Common myeloid progenitor, CD34-positive (primary cell): ENCODE results near the gene SCUBE1.
"Not testable (repeated sequence)": the region's sequence is repeated elsewhere in the genome, so short reads cannot be mapped to it uniquely, and the experiment has no call there.

Experiments
- CTCF ChIA-PET: fragments of 350-600 bp; sonication (Branson Sonifier 250); formaldehyde crosslinking; loops from one replicate; lab custom pipeline; 2021; ENCODE audit warnings: antibody characterized with exemption; lab: Charles Lee
- POLR2A ChIA-PET: fragments of 350-600 bp; sonication (Branson Sonifier 250); formaldehyde crosslinking; loops from one replicate; lab custom pipeline; 2021; ENCODE audit warnings: antibody characterized with exemption; lab: Charles Lee
- DNase-seq, 3 donors: peaks; one replicate each; pipeline versions ENCODE4 v3.0.0 to v3.0.0-alpha.2; 2013
- H3K27ac ChIP-seq, 2 experiments: 1 replicate in 1 of 2; 2 replicates in 1 of 2; pipeline ENCODE4 v1.7.0; 2013; ENCODE audit warnings: inconsistent platforms in 2 of 2, low read length in 2 of 2, mild to moderate bottlenecking in 2 of 2, low read depth in 1 of 2, moderate library complexity in 1 of 2; ENCODE audit not compliant: severe bottlenecking in 2 of 2, insufficient read depth in 1 of 2, poor library complexity in 1 of 2
- H3K27me3 ChIP-seq, 5 experiments: replicated peaks in 2 of 5; 1 replicate in 3 of 5; 2 replicates in 2 of 5; pipeline versions ENCODE4 v1.6.1 to v1.7.0; 2013; ENCODE audit warnings: low read length in 4 of 5, mild to moderate bottlenecking in 2 of 5, moderate library complexity in 2 of 5, inconsistent platforms in 1 of 5; ENCODE audit not compliant: insufficient read depth in 5 of 5, control insufficient read depth in 4 of 5
- H3K36me3 ChIP-seq, 4 experiments: 1 replicate in 2 of 4; 2 replicates in 2 of 4; pipeline versions ENCODE4 v1.6.1 to v1.7.0; 2013; ENCODE audit warnings: low read length in 3 of 4, control low read depth in 1 of 4, mild to moderate bottlenecking in 1 of 4; ENCODE audit not compliant: control insufficient read depth in 4 of 4, insufficient read depth in 4 of 4
- H3K4me1 ChIP-seq, 4 experiments: 1 replicate in 3 of 4; 2 replicates in 1 of 4; pipeline versions ENCODE4 v1.6.1 to v1.7.1; 2013; ENCODE audit warnings: low read length in 3 of 4, mild to moderate bottlenecking in 3 of 4, control low read depth in 1 of 4, inconsistent platforms in 1 of 4, moderate library complexity in 1 of 4; ENCODE audit not compliant: control insufficient read depth in 4 of 4, insufficient read depth in 4 of 4; ENCODE audit errors: control extremely low read depth in 1 of 4
- H3K4me3 ChIP-seq, 7 experiments: 1 replicate in 4 of 7; 2 replicates in 3 of 7; pipeline versions ENCODE4 v1.5.1 to v1.7.0; 2013; ENCODE audit warnings: mild to moderate bottlenecking in 7 of 7, low read length in 6 of 7, moderate library complexity in 6 of 7, inconsistent platforms in 2 of 7, low read depth in 2 of 7, control low read depth in 1 of 7; ENCODE audit not compliant: insufficient read depth in 4 of 7, control insufficient read depth in 1 of 7; ENCODE audit errors: extremely low read depth in 1 of 7
- H3K9me3 ChIP-seq, 5 experiments: 1 replicate in 4 of 5; 2 replicates in 1 of 5; pipeline versions ENCODE4 v1.6.1 to v1.7.1; 2013; ENCODE audit warnings: low read length in 4 of 5, mild to moderate bottlenecking in 2 of 5, inconsistent platforms in 1 of 5, low read depth in 1 of 5, moderate library complexity in 1 of 5; ENCODE audit not compliant: control insufficient read depth in 4 of 5, insufficient read depth in 2 of 5; ENCODE audit errors: control extremely low read depth in 1 of 5
- WGBS: methylation state at CpG from one replicate; pipeline ENCODE4 v1.1.5; 2013; ENCODE audit not compliant: insufficient coverage; 5-methylcytosine and 5-hydroxymethylcytosine counted together

The SCUBE1 gene

DNA sequence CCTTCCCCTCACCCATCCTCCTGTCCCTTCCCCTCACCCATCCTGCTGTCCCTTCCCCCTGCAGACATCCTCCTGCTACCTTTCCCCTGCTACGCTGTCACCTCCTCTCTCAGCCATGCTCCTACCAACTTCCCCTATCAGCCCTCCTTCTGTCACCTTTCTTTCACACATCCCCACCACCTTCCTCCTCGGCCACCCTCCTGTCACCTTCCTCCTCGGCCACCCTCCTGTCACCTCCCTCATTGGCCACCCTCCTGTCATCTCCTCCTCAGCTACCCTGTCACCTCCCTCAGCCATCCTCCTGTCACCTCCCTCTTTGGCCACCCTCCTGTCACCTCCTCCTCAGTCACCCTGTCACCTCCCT lies 62.7 kb downstream of the SCUBE1 start:
- CTCF ChIA-PET, H3K27me3 ChIP-seq, POLR2A ChIA-PET, H3K9me3 ChIP-seq, H3K4me1 ChIP-seq, DNase-seq, H3K27ac ChIP-seq, H3K36me3 ChIP-seq, H3K4me3 ChIP-seq: not testable (repeated sequence)
- WGBS: 83% methylated on average over 3 of the region's 3 CpGs

DNA sequence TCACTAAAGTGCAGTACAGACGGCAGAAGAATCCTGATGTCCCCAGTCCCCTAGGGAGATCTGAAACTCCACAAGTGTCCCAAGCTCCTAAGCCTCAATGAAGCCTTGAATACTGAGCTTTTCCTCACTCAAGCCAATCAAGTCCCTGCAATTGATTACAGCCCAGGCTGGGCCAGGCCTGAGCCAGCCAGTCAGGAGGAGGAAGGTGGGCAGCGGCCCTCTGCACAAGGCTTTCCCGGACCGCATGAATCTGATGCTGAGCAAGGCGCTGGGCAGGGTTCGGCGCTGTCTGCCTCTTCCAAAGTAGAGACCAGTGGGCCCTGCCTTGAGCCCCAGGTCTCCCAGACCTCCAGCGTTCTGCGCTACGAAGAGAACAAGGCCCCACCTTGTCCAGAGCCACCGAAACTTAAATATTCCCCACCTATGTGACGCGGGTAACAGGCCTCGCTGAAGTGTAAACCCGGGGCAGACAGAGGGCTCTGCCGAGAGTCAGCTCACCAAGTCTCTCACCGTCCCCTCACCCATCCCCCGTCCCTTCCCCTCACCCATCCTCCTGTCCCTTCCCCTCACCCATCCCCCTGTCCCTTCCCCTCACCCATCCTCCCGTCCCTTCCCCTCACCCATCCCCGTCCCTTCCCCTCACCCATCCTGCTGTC lies 63.2 kb downstream of the SCUBE1 start:
- ChIA-PET POLR2A (no interaction called here), CTCF (interaction anchor here (1.3 to 11.7 kb wide), 3 partner anchors 8 to 65 kb away, joined by 4 to 141 read pairs (median 119); partner anchors contain the start of gene SCUBE1)
- no peak for DNase-seq
- H3K27ac ChIP-seq: no peak overlapping the region
- H3K4me1 ChIP-seq: peaks cover 0 to 7% (median 4%) of the 10 kb centered on the region in 4 experiments
- no peaks in the 10 kb centered on the region for H3K9me3 ChIP-seq
- no peaks in the 10 kb centered on the region for H3K36me3 ChIP-seq
- H3K27me3 ChIP-seq: no peaks in the 10 kb centered on the region
- 95% methylated on average over 20 of the region's 20 CpGs for WGBS
- no peak overlapping the region for H3K4me3 ChIP-seq

DNA sequence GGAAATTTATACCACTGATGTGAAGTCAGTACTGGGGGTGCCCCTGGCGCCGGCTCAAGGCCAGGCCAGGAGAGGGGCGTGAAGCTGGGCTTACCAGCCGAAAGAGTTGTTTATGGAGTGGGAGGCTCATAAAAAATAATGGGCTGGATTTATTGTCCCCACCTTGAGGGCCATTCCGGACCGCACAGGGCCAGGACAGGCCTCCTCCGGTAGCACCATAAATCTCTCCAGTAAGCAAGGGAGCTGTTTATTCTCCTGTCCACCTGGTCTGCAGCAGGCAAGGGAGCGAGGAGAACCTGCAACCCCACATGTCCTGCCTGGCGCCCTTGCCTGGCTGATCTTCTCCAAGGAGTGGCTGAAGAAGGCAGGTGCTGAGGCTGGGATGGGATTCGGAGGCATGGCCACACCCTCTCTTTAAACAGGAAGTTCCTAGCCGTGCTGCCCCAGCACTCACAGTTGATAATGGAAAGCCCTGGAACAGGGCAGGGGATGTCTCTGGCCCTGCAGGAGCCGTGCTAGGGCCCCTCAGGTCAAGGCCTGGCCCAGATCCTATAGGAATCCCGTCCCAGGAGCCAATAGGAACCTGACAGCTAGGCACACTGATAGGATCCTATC lies 65.1 kb downstream of the SCUBE1 start:
- Histone ChIP-seq H3K36me3 (no peaks in the 10 kb centered on the region), H3K4me1 (peaks cover 0 to 10% (median 6%) of the 10 kb centered on the region in 4 experiments), H3K27ac (no peak overlapping the region), H3K4me3 (no peak overlapping the region), H3K9me3 (no peaks in the 10 kb centered on the region), H3K27me3 (no peaks in the 10 kb centered on the region)
- DNase-seq: no peak
- ChIA-PET CTCF (interaction anchor here (0.6 to 11.7 kb wide), 6 partner anchors 11 to 74 kb away, joined by 3 to 141 read pairs (median 6); partner anchors contain the start of gene SCUBE1), POLR2A (no interaction called here)
- 71% methylated on average over 12 of the region's 13 CpGs for WGBS

DNA sequence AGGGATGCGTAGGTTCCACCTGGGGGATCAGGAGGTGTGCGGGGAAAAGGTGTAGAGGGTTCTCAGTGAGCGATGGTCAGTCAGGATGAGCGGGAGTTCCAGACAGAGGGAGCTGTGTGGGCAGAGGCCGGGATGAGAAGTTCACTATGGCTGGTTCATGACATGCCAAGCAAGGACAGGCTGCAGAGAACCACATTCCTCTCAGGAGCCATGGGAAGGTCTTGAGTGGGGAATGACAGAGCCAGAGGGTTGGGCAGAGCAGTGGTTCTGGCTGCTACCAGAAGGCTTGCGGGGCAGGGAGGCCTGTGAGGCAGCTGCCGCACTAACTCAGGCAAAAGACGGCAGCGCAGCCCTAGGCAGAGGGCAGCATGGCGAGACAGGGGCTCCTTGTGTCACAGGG lies 66.1 kb downstream of the SCUBE1 start:
- CTCF ChIA-PET: interaction anchor here (1.0 to 11.7 kb wide), 5 partner anchors 10 to 108 kb away, joined by 3 to 141 read pairs (median 8); partner anchors contain the start of gene SCUBE1
- no peak for DNase-seq
- H3K4me3 ChIP-seq: no peak overlapping the region

DNA sequence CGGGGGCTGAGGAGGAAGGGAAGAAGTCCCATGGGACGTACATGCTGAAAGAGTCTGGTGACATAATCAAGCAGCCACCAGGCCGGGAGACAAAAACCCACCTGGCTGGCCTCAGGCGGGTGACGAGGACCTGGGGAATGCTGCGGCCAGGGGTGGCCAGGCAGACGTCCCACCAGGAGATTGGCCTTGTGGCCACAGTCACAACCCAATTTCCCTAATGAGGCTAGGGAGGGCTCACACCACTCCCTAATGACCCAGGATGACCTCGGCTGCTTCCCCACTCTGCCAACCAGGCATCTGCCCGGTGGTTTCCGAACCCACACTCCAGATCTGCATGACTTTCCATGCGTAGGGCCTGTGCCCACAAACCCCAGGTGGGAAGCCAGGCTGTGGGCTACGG lies 66.9 kb downstream of the SCUBE1 start:
- ChIA-PET POLR2A (no interaction called here), CTCF (interaction anchor here (1.0 to 11.7 kb wide), 5 partner anchors 9 to 109 kb away, joined by 4 to 141 read pairs (median 55); partner anchors contain the start of gene SCUBE1)
- 96% methylated on average over 12 of the region's 12 CpGs for WGBS
- Histone ChIP-seq H3K4me3 (no peak overlapping the region), H3K36me3 (no peaks in the 10 kb centered on the region), H3K27ac (no peak overlapping the region), H3K4me1 (peaks cover 0 to 10% (median 6%) of the 10 kb centered on the region in 4 experiments), H3K9me3 (no peaks in the 10 kb centered on the region), H3K27me3 (no peaks in the 10 kb centered on the region)
- DNase-seq: no peak

More for the DNA sequence above, 66.1 kb downstream of the SCUBE1 start:
- Histone ChIP-seq H3K27me3 (no peaks in the 10 kb centered on the region), H3K9me3 (no peaks in the 10 kb centered on the region), H3K36me3 (no peaks in the 10 kb centered on the region), H3K27ac (no peak overlapping the region), H3K4me1 (peaks cover 0 to 10% (median 6%) of the 10 kb centered on the region in 4 experiments)
- POLR2A ChIA-PET: no interaction called here
- 97% methylated on average over 10 of the region's 10 CpGs for WGBS

DNA sequence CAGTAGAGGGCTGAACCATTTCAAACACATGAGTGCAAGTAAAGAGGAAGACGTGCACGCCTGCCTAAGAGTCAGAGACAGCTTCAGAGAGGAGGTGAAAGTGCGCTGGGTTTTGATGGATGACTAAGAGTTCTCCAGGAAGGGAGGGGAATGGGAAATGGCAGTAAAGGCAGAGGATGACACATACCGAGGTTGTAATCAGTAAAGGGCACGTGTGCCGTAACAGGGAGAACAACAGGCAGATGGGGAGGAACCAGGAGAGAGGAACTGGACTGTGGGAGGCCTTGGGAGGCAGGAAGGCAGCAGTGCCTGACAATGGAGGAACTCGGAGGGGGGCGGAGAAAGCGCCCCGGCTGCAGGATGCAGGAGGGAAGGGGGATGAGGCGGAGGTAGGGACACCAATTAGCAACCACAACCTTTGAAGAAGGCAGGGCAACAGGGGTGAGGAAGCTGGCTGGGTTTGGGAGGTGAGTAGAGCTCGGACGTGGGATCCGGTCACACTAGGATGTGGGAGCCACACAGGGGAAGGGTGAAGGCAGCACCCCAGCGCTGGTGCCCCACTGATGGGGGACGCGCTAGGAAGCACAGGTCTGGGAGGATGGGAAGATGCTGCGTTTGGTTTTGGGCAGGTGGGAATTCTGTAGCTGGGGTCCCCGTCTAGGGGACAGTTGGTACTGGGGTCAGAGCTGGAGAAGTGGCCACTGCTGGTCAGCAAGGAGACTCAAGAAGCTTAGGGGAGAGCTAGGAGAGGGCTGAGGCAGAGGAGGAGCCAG lies 67.4 kb downstream of the SCUBE1 start:
- Histone ChIP-seq H3K27ac (no peak overlapping the region), H3K27me3 (no peaks in the 10 kb centered on the region), H3K9me3 (no peaks in the 10 kb centered on the region), H3K4me3 (no peak overlapping the region), H3K4me1 (peaks cover 0 to 10% (median 6%) of the 10 kb centered on the region in 4 experiments), H3K36me3 (no peaks in the 10 kb centered on the region)
- ChIA-PET CTCF (interaction anchor here (1.1 to 11.7 kb wide), 6 partner anchors 8 to 106 kb away, joined by 4 to 141 read pairs (median 38); partner anchors contain the start of gene SCUBE1), POLR2A (interaction anchor here (0.9 kb wide), 1 partner anchor 80 kb away, joined by 3 read pairs; no protein-coding TSS in a partner anchor)
- 90% methylated on average over 19 of the region's 19 CpGs for WGBS
- DNase-seq: no peak
